GM21576 (cell line): ENCODE results near the gene EEF1A2.

Experiments
- ATAC-seq: cut with Tn5 transposase; IDR thresholded peaks from one replicate; pipeline ENCODE4 v1.9.1; 2021; ENCODE audit warnings: mild to moderate bottlenecking, moderate library complexity; ENCODE audit not compliant: unreplicated experiment

The EEF1A2 gene

GRCh38 chr20:63537525-63538203 is 38.8 kb upstream of the EEF1A2 start:
- ATAC-seq, result peak; percentile 80

GRCh38 chr20:63536997-63537524 is 38.2 kb upstream of the EEF1A2 start, which contains the start of gene PTK6:
PTK6 (minus strand) TSS chr20:63537376; CDS start chr20:63537314, 62 bp downstream.
- ATAC-seq, result peak; percentile 10

- ATAC-seq, result no peak
Measured at GRCh38 chr20:63536241-63536977, 37.5 kb upstream of the EEF1A2 start.

GRCh38 chr20:63534831-63535651 is 36.2 kb upstream of the EEF1A2 start:
- ATAC-seq, result no peak

- no peak for ATAC-seq
Measured at GRCh38 chr20:63534427-63534830, 35.5 kb upstream of the EEF1A2 start.

GRCh38 chr20:63533871-63534393 is 35.0 kb upstream of the EEF1A2 start:
- ATAC-seq, result no peak

- no peak for ATAC-seq
Measured at GRCh38 chr20:63533388-63533787, 34.5 kb upstream of the EEF1A2 start.

GRCh38 chr20:63532449-63532971 is 33.6 kb upstream of the EEF1A2 start:
- ATAC-seq, result no peak

GRCh38 chr20:63531686-63532448 is 33.0 kb upstream of the EEF1A2 start:
- ATAC-seq, result no peak

GRCh38 chr20:63530788-63531160 is 31.9 kb upstream of the EEF1A2 start:
- ATAC-seq, result no peak

GRCh38 chr20:63529861-63530787 is 31.2 kb upstream of the EEF1A2 start:
- no peak for ATAC-seq

- no peak for ATAC-seq
Measured at GRCh38 chr20:63529180-63529860, 30.4 kb upstream of the EEF1A2 start.

- no peak for ATAC-seq
Measured at GRCh38 chr20:63527184-63527583, 28.3 kb upstream of the EEF1A2 start.

- no peak for ATAC-seq
Measured at GRCh38 chr20:63525971-63526370, 27.1 kb upstream of the EEF1A2 start.

- ATAC-seq, result no peak
Measured at GRCh38 chr20:63525185-63525584, 26.3 kb upstream of the EEF1A2 start.

- ATAC-seq, result no peak
Measured at GRCh38 chr20:63522981-63523611, 24.2 kb upstream of the EEF1A2 start.

GRCh38 chr20:63522091-63522868 is 23.4 kb upstream of the EEF1A2 start:
- no peak for ATAC-seq
